RWPE1 (cell line): ENCODE data around the gene PRR29.

Source experiments
- CTCF ChIA-PET: fragments of 350-600 bp; sonication (Branson Sonifier 250); formaldehyde crosslinking; extraction: SDS; loops from one replicate; lab custom pipeline; 2021; lab: Yijun Ruan, JAX
- POLR2A ChIA-PET: fragments of 400-600 bp; formaldehyde crosslinking; extraction: SDS; loops from one replicate; lab custom pipeline; 2020; ENCODE audit warnings: antibody characterized with exemption; ENCODE audit not compliant: low non-redundant PET; lab: Yijun Ruan, JAX
- DNase-seq: peaks from one replicate; pipeline ENCODE4 v3.0.0; 2012; ENCODE audit warnings: low spot score
- H3K27ac ChIP-seq: fragments of 450-650 bp; 2 replicates; pipeline ENCODE4 v1.5.1; 2017
- TF ChIP-seq, protein P1 (sequence below): fragments of 450-650 bp; conservative IDR thresholded peaks from 2 replicates; pipeline ENCODE4 v1.5.1; 2017; ENCODE audit warnings: low read depth, mild to moderate bottlenecking

PRR29 gene

DNA sequence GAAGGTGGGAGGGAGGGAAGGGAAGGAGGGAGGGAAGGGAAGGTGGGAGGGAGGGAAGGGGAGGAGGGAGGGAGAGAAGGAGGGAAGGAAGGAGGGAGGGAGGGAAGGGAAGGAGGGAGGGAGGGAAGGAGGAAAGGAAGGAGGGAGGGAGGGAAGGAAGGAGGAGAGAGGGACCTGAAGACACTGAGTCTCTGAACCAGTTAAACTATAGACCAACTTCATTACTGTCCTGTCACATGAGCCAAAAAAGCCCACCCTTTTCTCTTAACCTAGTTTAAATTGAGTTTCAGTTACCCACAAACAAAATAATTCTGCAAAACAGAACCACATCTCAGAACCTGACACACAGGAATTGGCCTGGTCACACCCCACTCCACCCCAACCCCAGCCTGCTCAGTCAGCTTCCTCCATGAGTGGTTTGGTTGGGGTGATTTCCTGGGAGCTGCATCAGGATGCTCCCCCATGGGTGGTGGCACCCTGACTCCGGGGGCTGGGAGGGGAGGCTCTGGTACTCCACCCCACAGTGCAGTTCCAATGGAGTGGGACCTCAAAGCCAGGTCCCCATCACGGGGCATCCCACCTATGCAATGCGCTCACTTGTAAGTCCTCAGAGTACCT is 4.7 kb upstream of the PRR29 start:
- TF ChIP-seq, protein P1, sequence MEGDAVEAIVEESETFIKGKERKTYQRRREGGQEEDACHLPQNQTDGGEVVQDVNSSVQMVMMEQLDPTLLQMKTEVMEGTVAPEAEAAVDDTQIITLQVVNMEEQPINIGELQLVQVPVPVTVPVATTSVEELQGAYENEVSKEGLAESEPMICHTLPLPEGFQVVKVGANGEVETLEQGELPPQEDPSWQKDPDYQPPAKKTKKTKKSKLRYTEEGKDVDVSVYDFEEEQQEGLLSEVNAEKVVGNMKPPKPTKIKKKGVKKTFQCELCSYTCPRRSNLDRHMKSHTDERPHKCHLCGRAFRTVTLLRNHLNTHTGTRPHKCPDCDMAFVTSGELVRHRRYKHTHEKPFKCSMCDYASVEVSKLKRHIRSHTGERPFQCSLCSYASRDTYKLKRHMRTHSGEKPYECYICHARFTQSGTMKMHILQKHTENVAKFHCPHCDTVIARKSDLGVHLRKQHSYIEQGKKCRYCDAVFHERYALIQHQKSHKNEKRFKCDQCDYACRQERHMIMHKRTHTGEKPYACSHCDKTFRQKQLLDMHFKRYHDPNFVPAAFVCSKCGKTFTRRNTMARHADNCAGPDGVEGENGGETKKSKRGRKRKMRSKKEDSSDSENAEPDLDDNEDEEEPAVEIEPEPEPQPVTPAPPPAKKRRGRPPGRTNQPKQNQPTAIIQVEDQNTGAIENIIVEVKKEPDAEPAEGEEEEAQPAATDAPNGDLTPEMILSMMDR, result no peak
- CTCF ChIA-PET, result interaction anchor here (0.6 to 1.9 kb wide), 4 partner anchors 31 to 718 kb away, joined by 3 to 5 read pairs (median 4); partner anchors contain the start of gene GH1
- POLR2A ChIA-PET, result no interaction called here
- DNase-seq, result no peak
- H3K27ac ChIP-seq, result no peak overlapping the region

DNA sequence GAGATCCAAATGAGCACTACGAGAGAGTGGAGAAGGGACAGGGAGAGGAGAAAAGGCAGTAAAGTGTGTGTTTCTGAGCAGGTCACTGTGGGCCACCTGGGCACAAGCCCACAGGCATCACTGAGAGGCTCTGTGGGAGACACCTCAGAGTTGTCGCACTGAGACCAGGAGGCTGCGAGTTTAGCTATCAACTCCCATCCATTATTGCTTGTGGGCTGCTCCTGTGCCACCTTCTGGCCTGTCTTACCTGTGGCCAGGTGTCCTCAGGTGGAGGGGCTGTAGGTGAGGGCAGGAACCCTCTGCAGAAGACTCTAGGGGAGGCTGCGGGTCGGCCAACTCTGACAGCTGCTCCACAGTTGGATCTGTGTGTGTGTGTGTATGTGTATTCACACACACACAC is 2.5 kb upstream of the PRR29 start:
- ChIA-PET POLR2A (no interaction called here), CTCF (interaction anchor here (0.5 kb wide), 1 partner anchor 282 kb away, joined by 3 read pairs; no protein-coding TSS in a partner anchor)
- DNase-seq, result no peak
- TF ChIP-seq, protein P1, result no peak
- no peak overlapping the region for H3K27ac ChIP-seq

DNA sequence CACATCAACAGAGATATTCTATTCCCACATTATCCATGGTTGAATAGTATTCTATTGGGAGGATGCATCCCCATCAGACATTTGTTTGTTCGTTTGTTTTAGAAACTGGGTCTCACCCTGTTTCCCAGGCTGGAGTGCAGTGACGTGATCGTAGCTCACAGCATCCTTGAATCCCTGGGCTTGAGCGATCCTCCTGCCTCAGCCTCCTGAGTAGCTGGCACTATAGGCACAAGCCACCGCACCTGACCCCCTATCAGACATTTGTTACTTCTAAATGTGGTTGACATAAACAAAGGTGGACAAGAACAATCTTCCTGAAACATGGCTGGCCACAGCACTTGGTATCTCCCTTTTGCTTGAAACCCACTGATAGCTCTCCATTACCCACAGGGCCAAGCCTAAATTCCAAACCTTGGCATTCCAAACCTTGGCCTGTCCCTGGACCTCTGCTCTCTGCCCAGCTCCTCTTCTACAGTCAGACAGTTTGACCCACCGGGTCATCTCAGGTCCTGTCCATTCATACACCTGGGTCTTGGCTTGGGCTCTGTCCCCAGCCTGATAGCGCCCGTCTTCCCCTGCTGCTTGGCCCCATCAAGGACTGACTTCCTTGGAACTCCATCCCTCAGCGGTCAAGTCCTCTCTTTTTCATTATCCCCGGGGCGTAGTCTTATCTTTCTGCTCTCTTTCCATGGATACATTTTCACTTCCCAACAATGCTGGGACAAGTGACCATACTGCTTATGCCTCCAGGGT is 1.5 kb upstream of the PRR29 start:
- H3K27ac ChIP-seq, result no peak overlapping the region
- ChIA-PET CTCF (no interaction called here), POLR2A (no interaction called here)
- TF ChIP-seq, protein P1, result no peak
- no peak for DNase-seq

DNA sequence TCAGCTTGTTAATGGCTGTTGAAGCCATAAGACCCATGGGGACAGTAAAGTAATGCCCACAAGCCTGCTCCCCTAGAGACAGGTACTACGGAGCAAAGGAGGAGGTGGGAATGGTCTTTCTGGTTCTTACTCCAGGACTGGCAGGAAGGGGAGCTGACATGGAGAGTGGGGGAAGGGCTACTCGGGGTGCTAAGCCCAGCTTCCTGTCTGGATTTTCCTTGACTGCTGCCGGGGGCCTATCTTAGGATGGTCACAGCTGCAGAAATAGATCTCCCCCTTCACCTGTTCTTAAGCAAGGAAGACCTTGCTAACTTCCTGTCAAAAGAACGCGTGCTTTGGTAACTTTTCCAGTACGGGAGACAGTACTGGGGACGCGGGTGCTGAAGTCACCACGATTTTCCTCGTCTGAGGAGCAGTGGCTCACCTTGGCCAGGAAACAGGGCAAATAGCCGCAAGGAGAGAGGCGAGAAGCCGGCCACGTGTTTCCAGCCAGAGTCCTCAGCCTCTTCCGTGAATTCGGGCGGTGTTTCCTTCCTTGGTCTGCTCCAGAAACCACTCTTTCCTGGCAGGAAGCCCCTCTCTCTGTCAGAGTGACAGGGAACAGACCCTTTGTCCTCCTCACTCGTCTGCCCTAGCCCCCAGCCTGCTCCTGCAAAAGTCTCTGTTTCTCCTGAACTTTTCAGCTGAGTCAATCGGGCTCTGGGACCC is 656 bp upstream of the PRR29 start:
- no peak overlapping the region for H3K27ac ChIP-seq
- POLR2A ChIA-PET, result no interaction called here
- CTCF ChIA-PET, result no interaction called here
- DNase-seq, result no peak
- TF ChIP-seq, protein P1, result no peak

DNA sequence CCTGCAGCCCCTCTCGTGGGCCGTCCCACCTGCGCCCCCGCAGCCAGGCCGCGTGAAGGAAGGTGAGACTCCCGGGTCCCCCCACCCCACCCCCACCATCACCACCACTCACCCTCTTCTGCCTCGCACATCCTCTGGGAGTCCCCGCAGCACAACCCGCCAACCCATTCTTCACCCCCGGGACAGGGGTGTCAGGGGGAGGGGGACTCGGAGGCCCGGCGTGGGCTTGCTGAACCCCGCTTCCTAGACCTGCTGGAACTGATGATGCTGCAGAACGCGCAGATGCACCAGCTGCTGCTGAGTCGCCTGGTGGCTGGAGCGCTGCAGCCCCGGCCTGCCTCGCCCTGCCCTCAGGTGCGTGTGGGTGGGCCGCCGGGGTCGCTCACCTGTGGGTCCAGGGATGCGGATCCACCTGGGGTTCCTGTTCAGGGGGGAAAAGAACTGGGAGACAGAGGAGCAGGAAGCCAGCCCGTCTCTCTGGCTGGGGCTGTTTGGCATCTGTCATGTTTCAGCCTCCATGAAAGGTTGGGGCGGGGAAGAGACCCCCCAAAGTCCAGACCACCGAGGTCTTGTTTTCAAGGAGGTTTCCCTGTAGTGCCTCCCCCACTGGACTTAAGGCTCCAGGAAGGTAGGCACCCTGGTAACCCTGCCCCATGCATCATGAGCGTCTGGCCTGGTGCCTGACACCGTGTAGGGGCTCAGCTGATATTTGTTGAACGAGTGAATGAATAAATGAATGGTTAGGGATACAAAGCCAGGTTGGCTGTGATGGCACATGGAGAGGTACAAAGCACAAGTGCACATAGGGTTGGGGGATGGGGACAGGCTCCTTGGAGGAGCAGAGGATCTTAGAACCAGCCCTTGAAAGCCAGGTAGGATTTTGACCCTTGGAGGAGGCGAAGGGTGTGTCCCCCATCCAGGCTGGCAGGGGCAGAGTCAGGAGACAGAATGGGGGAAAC is 849 bp downstream of the PRR29 start:
- no peak overlapping the region for H3K27ac ChIP-seq
- ChIA-PET CTCF (no interaction called here), POLR2A (no interaction called here)
- TF ChIP-seq, protein P1, result no peak
- no peak for DNase-seq
